Sigmoid colon (tissue), 4 donors: ENCODE measurements around the gene ANKS1A.

Experiments
- EP300 ChIP-seq, 4 donors: sonication (generic); formaldehyde crosslinking; IDR thresholded peaks; one replicate each; pipeline ENCODE4 v1.6.1; 2017; ENCODE audit warnings: antibody characterized with exemption in 4 of 4
- TF ChIP-seq, protein P1 (sequence below), 4 experiments: fragments of 450-650 bp in 3 of 4; fragments of 200-600 bp in 1 of 4; IDR thresholded peaks; one replicate each; pipeline ENCODE4 v1.5.1; 2016 to 2019; ENCODE audit warnings: antibody characterized with exemption in 4 of 4, mild to moderate bottlenecking in 3 of 4, moderate library complexity in 2 of 4

- TF ChIP-seq, protein P1, sequence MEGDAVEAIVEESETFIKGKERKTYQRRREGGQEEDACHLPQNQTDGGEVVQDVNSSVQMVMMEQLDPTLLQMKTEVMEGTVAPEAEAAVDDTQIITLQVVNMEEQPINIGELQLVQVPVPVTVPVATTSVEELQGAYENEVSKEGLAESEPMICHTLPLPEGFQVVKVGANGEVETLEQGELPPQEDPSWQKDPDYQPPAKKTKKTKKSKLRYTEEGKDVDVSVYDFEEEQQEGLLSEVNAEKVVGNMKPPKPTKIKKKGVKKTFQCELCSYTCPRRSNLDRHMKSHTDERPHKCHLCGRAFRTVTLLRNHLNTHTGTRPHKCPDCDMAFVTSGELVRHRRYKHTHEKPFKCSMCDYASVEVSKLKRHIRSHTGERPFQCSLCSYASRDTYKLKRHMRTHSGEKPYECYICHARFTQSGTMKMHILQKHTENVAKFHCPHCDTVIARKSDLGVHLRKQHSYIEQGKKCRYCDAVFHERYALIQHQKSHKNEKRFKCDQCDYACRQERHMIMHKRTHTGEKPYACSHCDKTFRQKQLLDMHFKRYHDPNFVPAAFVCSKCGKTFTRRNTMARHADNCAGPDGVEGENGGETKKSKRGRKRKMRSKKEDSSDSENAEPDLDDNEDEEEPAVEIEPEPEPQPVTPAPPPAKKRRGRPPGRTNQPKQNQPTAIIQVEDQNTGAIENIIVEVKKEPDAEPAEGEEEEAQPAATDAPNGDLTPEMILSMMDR (IDR thresholded peaks at IDR 0.05) = no peak
- TF ChIP-seq EP300 (IDR thresholded peaks at IDR 0.05) = no peak
These were observed 200.3 kb downstream of the ANKS1A start for GRCh38 chr6:35089216-35089934.
